ENCODE data around the gene AXL. TPM values are rescaled to one million over a fixed set of nuclear protein-coding genes. Genes with fewer than 3 reads are reported as not detected.

AXL gene
- total RNA-seq, 1 donor from 2014 or later, result 20.9 TPM

GRCh38 chr19:41222240-41222639, 3.2 kb downstream of the AXL start:
- peak overlapping the region; percentile 14 for H3K27ac Mint-ChIP-seq
- peaks cover 7% of the 10 kb centered on the region for H3K27me3 Mint-ChIP-seq
- no peak for TF ChIP-seq CTCF (conservative IDR thresholded peaks at IDR 0.05)
- peaks cover 30% of the 10 kb centered on the region for H3K4me1 Mint-ChIP-seq (ENCODE audit: unreplicated experiment)
- H3K4me3 Mint-ChIP-seq, result peak overlapping the region; percentile 64
- no peaks in the 10 kb centered on the region for H3K9me3 Mint-ChIP-seq
- DNase-seq (ENCODE audit: extremely low spot score, unreplicated experiment), result no peak
- H3K36me3 Mint-ChIP-seq, result peaks cover 9% of the 10 kb centered on the region

GRCh38 chr19:41223431-41224234, 4.6 kb downstream of the AXL start:
- no peak for DNase-seq (ENCODE audit: extremely low spot score, unreplicated experiment)
- Mint-ChIP-seq H3K9me3 (no peaks in the 10 kb centered on the region), H3K27ac (peak overlapping the region; percentile 55), H3K4me3 (peak overlapping the region; percentile 67), H3K4me1 (ENCODE audit: unreplicated experiment) (peaks cover 23% of the 10 kb centered on the region), H3K36me3 (peaks cover 9% of the 10 kb centered on the region), H3K27me3 (peaks cover 7% of the 10 kb centered on the region)
- TF ChIP-seq CTCF (conservative IDR thresholded peaks at IDR 0.05), result no peak

DNA sequence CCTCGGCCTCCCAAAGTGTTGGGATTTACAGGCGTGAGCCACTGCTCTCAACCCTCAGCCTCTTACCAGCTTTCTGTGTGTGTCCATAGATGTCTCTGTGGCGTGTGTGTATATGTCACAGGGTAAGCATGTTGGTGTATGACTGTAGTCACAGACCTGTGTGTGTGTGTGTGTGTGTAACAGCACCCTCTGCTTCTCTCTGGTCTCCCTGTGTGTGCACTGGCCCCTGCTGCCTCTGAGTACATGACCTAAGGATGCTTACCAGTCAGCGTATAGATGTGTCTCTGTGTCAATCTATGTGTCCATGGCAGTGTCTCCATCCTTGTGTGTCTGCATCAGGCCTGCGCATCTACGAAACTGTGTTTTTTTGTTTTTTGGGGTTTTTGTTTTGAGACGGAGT, 5.6 kb downstream of the AXL start:
- peaks cover 21% of the 10 kb centered on the region for H3K4me1 Mint-ChIP-seq (ENCODE audit: unreplicated experiment)
- H3K27me3 Mint-ChIP-seq, result peaks cover 4% of the 10 kb centered on the region
- no peaks in the 10 kb centered on the region for H3K9me3 Mint-ChIP-seq
- H3K36me3 Mint-ChIP-seq, result peaks cover 9% of the 10 kb centered on the region
- no peak overlapping the region for H3K4me3 Mint-ChIP-seq
- DNase-seq (ENCODE audit: extremely low spot score, unreplicated experiment), result no peak
- no peak for TF ChIP-seq CTCF (conservative IDR thresholded peaks at IDR 0.05)
- peak overlapping the region; percentile 82 for H3K27ac Mint-ChIP-seq

DNA sequence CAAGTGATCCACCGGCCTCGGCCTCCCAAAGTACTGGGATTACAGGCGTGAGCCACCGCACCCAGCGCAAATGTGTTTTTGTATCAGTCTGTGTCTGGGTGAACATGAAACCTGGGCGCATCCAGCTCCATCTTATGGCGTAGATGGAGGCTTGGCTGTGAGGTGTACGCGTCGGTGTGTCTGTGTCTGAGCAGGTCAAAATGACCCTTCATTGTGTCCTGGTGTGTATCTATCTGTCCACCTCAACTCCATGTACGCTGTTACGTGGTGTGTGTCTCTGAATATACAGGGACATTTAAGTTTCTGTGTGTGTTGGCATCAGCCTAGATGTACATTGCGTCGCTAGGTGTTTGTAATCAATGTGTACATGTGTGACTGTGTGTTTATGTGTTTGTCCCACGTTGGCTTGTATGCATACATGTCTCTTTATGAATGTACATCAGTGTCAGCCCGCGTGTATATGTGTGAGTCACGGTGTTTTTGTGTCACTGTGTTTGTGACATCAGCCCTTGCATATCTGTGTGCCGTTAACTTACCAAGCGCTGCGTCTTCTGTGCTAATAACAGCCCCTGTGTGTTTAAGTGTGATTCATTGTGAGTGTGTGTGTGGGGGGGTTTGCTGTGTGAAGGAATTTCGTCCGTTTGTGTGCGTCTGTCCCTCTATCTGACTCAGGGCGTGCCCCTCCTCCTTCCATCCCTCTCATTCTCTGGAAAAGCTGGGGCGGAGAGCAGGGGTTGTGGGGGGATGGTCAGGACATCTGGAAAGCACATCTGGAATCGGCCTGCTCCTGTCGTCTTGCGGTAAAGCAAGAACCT, 6.4 kb downstream of the AXL start:
- H3K9me3 Mint-ChIP-seq, result no peaks in the 10 kb centered on the region
- H3K4me1 Mint-ChIP-seq (ENCODE audit: unreplicated experiment), result peaks cover 21% of the 10 kb centered on the region
- TF ChIP-seq CTCF (conservative IDR thresholded peaks at IDR 0.05), result no peak

DNA sequence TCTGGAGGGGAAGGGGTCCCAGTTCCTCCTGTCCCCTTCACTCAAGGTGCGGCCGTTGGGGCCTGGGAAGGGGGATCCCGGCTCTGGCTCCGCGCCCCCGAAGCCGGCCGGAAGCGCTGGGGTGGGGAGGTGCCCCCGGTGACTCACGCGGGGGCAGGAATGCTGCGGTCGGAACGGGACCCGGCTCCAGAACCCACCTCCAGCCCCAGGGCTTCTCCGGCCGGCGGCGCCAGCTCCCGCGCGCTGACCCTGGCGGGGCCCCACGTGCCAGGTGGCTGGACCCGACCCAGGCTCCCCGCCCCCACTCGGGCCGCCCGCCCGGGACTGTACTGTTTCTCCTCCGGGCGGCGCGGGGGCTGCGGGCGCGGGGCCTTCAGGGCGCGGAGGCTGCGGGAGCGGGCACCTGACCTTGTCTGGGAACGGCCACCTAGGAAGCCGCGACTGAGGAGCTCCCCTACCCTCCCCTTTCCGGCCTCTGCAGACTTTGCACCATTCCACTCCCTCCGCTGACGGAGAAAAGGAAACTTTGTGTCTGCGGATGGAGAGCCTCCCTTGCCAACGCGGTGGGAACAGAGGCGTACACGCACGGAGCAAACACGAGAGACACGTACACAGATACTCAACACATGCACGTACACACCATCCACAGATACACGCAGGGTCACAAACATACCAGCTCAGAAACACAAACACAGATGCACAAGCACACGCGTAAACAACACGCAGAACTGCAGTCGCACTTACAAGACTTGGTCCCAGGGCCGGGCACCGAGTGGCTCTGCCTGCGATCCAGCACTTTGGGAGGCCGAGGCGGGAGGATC, 7.2 kb downstream of the AXL start:
- peak; percentile 76 for DNase-seq (ENCODE audit: extremely low spot score, unreplicated experiment)
- peaks cover 5% of the 10 kb centered on the region for H3K36me3 Mint-ChIP-seq
- peak overlapping the region; percentile 84 for H3K27ac Mint-ChIP-seq
- peak overlapping the region; percentile 92 for H3K4me3 Mint-ChIP-seq
- H3K4me1 Mint-ChIP-seq (ENCODE audit: unreplicated experiment), result peaks cover 21% of the 10 kb centered on the region
- H3K9me3 Mint-ChIP-seq, result no peaks in the 10 kb centered on the region
- TF ChIP-seq CTCF (conservative IDR thresholded peaks at IDR 0.05), result peak; percentile 55
- no peaks in the 10 kb centered on the region for H3K27me3 Mint-ChIP-seq

More for the DNA sequence above, 6.4 kb downstream of the AXL start:
- DNase-seq (ENCODE audit: extremely low spot score, unreplicated experiment), result no peak
- peak overlapping the region; percentile 83 for H3K4me3 Mint-ChIP-seq
- peak overlapping the region; percentile 82 for H3K27ac Mint-ChIP-seq
- H3K27me3 Mint-ChIP-seq, result no peaks in the 10 kb centered on the region
- H3K36me3 Mint-ChIP-seq, result peaks cover 9% of the 10 kb centered on the region
